Chondrocyte (in vitro differentiated cells): Measurements from ENCODE around the gene VAV2. TPM values are rescaled to one million over a fixed set of nuclear protein-coding genes. Genes with fewer than 3 reads are reported as not detected.
A peak's percentile ranks its signal among the peaks of the same experiment; 100 is the strongest.

Experiments used
- DNase-seq: peaks from one replicate; pipeline ENCODE4 v3.0.0; 2021; ENCODE audit warnings: mixed read lengths, low spot score
- H3K27ac Mint-ChIP-seq: one replicate; pipeline ENCODE4 v1.8.0; 2021; ENCODE audit warnings: mild to moderate bottlenecking, moderate library complexity, mixed read lengths; ENCODE audit not compliant: unreplicated experiment
- H3K27me3 Mint-ChIP-seq: 2 replicates; pipeline ENCODE4 v1.8.0; 2021; ENCODE audit warnings: low read depth, mixed read lengths
- H3K36me3 Mint-ChIP-seq: 2 replicates; pipeline ENCODE4 v1.8.0; 2021; ENCODE audit warnings: low read depth, mixed read lengths
- H3K4me1 Mint-ChIP-seq: 2 replicates; pipeline ENCODE4 v1.8.0; 2021; ENCODE audit warnings: low read depth, mild to moderate bottlenecking, mixed read lengths
- H3K4me3 Mint-ChIP-seq: one replicate; pipeline ENCODE4 v1.8.0; 2021; ENCODE audit warnings: mild to moderate bottlenecking, moderate library complexity, mixed read lengths; ENCODE audit not compliant: unreplicated experiment
- H3K9me3 Mint-ChIP-seq: 2 replicates; pipeline ENCODE4 v1.8.0; 2021; ENCODE audit warnings: low read depth, mixed read lengths
- CTCF ChIP-seq: fragments of 200-600 bp; sonication (generic); IDR thresholded peaks from 2 replicates; pipeline ENCODE4 v1.5.0; 2021; ENCODE audit warnings: antibody characterized with exemption, mild to moderate bottlenecking, moderate library complexity
- long read RNA-seq: library from polyadenylated mRNA; stranded (forward); transcript quantifications from one replicate; pipeline ENCODE4 v2.0.0, GENCODE V29; 2021
- total RNA-seq: library from RNA; stranded (reverse); gene quantifications from 3 replicates; pipeline ENCODE4 v1.2.1, GENCODE V29; 2021

The VAV2 gene
- total RNA-seq: 17.7 to 34.2 TPM (median 19.3 TPM) in 3 replicates
- long read RNA-seq, full-length matches to known transcripts: 13 of 24 reads
- long read RNA-seq, partial matches to known transcripts: 3 of 24 reads
- long read RNA-seq, other reads (novel, unspliced or antisense): 8 of 24 reads

GRCh38 chr9:133991964-133992779 is at the start of gene VAV2:
VAV2 (minus strand) TSS chr9:133992324; CDS start chr9:133992278, 46 bp downstream.
- Mint-ChIP-seq H3K9me3 (no peaks in the 10 kb centered on the region), H3K27me3 (no peaks in the 10 kb centered on the region), H3K36me3 (no peaks in the 10 kb centered on the region), H3K27ac (peak within 1 kb of the TSS; percentile 90), H3K4me1 (peaks cover 34% of the 10 kb centered on the region), H3K4me3 (peak within 1 kb of the TSS; percentile 87)
- TF ChIP-seq CTCF: no peak
- peak; percentile 85 for DNase-seq

- Mint-ChIP-seq H3K27me3 (no peaks in the 10 kb centered on the region), H3K27ac (no peak overlapping the region), H3K9me3 (peaks cover 10% of the 10 kb centered on the region), H3K4me1 (no peaks in the 10 kb centered on the region), H3K4me3 (no peak overlapping the region), H3K36me3 (peaks cover 35% of the 10 kb centered on the region)
- peak; percentile 84 for DNase-seq
- no peak for TF ChIP-seq CTCF
These were observed 49.5 kb upstream of the VAV2 start for GRCh38 chr9:134041649-134041962.

GRCh38 chr9:134040781-134041648 is 48.9 kb upstream of the VAV2 start:
- Mint-ChIP-seq H3K27me3 (no peaks in the 10 kb centered on the region), H3K4me1 (no peaks in the 10 kb centered on the region), H3K9me3 (peaks cover 10% of the 10 kb centered on the region)

GRCh38 chr9:134040176-134040565 is 48.0 kb upstream of the VAV2 start:
- Mint-ChIP-seq H3K4me3 (no peak overlapping the region), H3K4me1 (no peaks in the 10 kb centered on the region), H3K27me3 (no peaks in the 10 kb centered on the region), H3K9me3 (peaks cover 10% of the 10 kb centered on the region), H3K36me3 (peaks cover 43% of the 10 kb centered on the region), H3K27ac (no peak overlapping the region)
- DNase-seq: peak; percentile 84
- TF ChIP-seq CTCF: no peak

More at GRCh38 chr9:134040781-134041648, 48.9 kb upstream of the VAV2 start:
- H3K27ac Mint-ChIP-seq: no peak overlapping the region
- DNase-seq: peak; percentile 66
- peaks cover 38% of the 10 kb centered on the region for H3K36me3 Mint-ChIP-seq
- no peak for TF ChIP-seq CTCF
- no peak overlapping the region for H3K4me3 Mint-ChIP-seq
